MM.1S (cell line): ENCODE measurements around the gene FAIM2.

Experiments
- DNase-seq: peaks from one replicate; pipeline ENCODE4 v3.0.0-alpha.2; 2015
- H2AFZ ChIP-seq: fragments of 300-600 bp; sonication (generic); 2 replicates; pipeline ENCODE4 v1.6.0; 2016; ENCODE audit warnings: antibody characterized with exemption, low read length
- H3F3A ChIP-seq: fragments of 300-600 bp; sonication (generic); 2 replicates; pipeline ENCODE4 v1.6.1; 2016; ENCODE audit warnings: mild to moderate bottlenecking, antibody characterized with exemption, low read length, moderate library complexity, mixed read lengths; ENCODE audit not compliant: insufficient read depth
- H3K27ac ChIP-seq: fragments of 300-600 bp; sonication (generic); 2 replicates; pipeline ENCODE4 v1.5.1; 2016; ENCODE audit warnings: mild to moderate bottlenecking, low read length
- H3K27me3 ChIP-seq: fragments of 300-600 bp; sonication (generic); replicated peaks from 2 replicates; pipeline ENCODE4 v1.6.0; 2016; ENCODE audit warnings: low read length; ENCODE audit not compliant: insufficient read depth
- H3K36me3 ChIP-seq: fragments of 300-600 bp; sonication (generic); replicated peaks from 2 replicates; pipeline ENCODE4 v1.6.1; 2016; ENCODE audit warnings: mild to moderate bottlenecking, low read length, mixed read lengths; ENCODE audit not compliant: insufficient read depth
- H3K4me1 ChIP-seq: fragments of 300-600 bp; sonication (generic); 2 replicates; pipeline ENCODE4 v1.6.1; 2016; ENCODE audit warnings: low read length, mixed read lengths
- H3K4me2 ChIP-seq: fragments of 300-600 bp; sonication (generic); 2 replicates; pipeline ENCODE4 v1.6.0; 2016; ENCODE audit warnings: low read depth, low read length
- H3K4me3 ChIP-seq: fragments of 300-600 bp; sonication (generic); 2 replicates; pipeline ENCODE4 v1.5.1; 2016; ENCODE audit warnings: low read length, mixed read lengths
- H3K79me2 ChIP-seq: fragments of 300-600 bp; sonication (generic); 2 replicates; pipeline ENCODE4 v1.6.1; 2016; ENCODE audit warnings: mixed run types, low read length, mixed read lengths
- H3K9ac ChIP-seq: fragments of 300-600 bp; sonication (generic); 2 replicates; pipeline ENCODE4 v1.6.1; 2016; ENCODE audit warnings: low read length, mixed read lengths
- H3K9me2 ChIP-seq: fragments of 300-600 bp; sonication (generic); replicated peaks from 2 replicates; pipeline ENCODE4 v1.6.1; 2016; ENCODE audit warnings: mild to moderate bottlenecking, low read length, mixed read lengths; ENCODE audit not compliant: insufficient read depth
- H3K9me3 ChIP-seq: fragments of 300-600 bp; sonication (generic); replicated peaks from 2 replicates; pipeline ENCODE4 v1.6.1; 2016; ENCODE audit warnings: mild to moderate bottlenecking, low read length, mixed read lengths; ENCODE audit not compliant: insufficient read depth
- H4K20me1 ChIP-seq: fragments of 300-600 bp; sonication (generic); 2 replicates; pipeline ENCODE4 v1.6.1; 2016; ENCODE audit warnings: mild to moderate bottlenecking, low read length, moderate library complexity, mixed read lengths; ENCODE audit not compliant: insufficient read depth
- CTCF ChIP-seq: fragments of 300-600 bp; sonication (generic); IDR thresholded peaks from 2 replicates; pipeline ENCODE4 v1.5.1; 2016; ENCODE audit warnings: antibody characterized with exemption, low read length, mixed read lengths
- EZH2 ChIP-seq: fragments of 300-600 bp; sonication (generic); optimal IDR thresholded peaks from 2 replicates; pipeline ENCODE3; 2017; ENCODE audit warnings: low read depth, mild to moderate bottlenecking, antibody characterized with exemption, low read length, mixed read lengths
- EZH2phosphoT487 ChIP-seq: fragments of 300-600 bp; sonication (generic); IDR thresholded peaks from 2 replicates; pipeline ENCODE4 v1.6.1; 2018; ENCODE audit warnings: antibody characterized with exemption, low read length

The FAIM2 gene

DNA sequence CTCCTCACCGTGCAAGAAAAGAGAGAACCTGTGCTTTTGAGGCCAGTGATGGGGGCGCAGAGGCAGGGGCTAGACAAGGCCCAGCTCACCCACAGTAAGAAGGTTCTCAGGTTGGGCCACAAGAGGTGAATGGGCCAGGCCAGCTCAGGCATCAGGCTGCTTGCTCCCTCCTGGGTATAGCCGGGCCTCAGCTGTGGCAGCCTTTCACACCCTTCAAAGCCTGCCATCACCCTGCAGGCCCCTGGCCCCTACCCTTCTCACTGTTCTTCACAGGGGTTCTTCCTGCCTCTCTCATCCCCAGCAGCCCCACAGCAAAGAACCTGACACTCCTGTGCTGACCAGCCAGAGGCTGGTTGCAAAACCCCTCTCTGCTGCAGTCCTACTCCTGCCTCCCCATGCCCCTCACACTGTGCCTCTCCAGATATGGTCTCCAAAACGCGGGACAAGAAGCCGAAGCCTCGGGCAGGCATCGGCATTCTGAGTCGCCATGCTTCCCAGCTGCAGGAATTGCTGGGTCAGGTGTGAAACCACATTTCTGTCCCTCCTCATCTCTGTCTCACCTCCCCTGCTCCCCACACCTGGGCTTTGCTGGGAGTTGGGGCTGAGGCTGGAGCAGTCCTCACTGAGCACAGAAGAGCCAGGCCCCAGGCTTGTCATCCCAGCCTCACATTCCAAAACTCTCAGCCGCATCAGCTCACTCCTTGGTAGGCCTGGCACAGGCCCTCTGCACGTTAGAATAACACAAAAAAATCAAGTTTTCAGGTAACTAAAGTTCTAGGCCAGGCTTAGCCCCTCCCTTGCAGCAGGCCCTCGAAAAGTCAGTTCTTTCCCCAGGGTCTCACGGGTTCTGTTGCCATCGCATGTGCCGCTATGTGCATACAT is 6.9 kb upstream of the FAIM2 start:
- no peak overlapping the region for H3K9ac ChIP-seq
- H3F3A ChIP-seq: no peaks in the 10 kb centered on the region
- no peaks in the 10 kb centered on the region for H4K20me1 ChIP-seq
- H2AFZ ChIP-seq: no peak overlapping the region
- no peaks in the 10 kb centered on the region for H3K4me1 ChIP-seq
- H3K27me3 ChIP-seq: no peaks in the 10 kb centered on the region
- no peaks in the 10 kb centered on the region for H3K9me2 ChIP-seq
- no peak overlapping the region for H3K4me2 ChIP-seq
- no peaks in the 10 kb centered on the region for H3K9me3 ChIP-seq
- TF ChIP-seq CTCF (no peak), EZH2 (no peak), EZH2phosphoT487 (no peak)
- no peaks in the 10 kb centered on the region for H3K36me3 ChIP-seq
- H3K4me3 ChIP-seq: no peak overlapping the region
- no peak overlapping the region for H3K27ac ChIP-seq
- no peaks in the 10 kb centered on the region for H3K79me2 ChIP-seq
- no peak for DNase-seq

DNA sequence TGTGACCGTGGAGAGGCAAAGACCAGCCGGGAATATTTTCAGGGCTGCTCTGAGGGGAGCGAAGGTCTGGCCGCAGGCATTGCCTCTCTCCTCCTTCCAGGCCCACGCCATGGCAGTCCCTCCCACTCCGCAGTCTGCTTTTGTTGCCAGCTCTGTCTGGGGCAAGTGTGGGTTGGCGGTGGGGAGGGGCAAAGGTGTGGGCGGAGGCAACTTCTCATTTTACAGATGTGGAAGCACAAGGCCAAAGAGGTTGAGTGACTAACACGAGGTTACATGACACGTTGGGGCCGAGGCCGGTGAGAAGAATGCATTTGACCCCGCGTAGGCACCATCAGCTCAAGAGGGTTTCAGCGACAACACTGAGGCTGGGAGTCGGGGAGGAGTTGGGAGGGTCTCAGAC is 6.1 kb upstream of the FAIM2 start:
- Histone ChIP-seq H3K27ac (no peak overlapping the region), H2AFZ (no peak overlapping the region), H3K4me2 (no peak overlapping the region), H3K9me3 (no peaks in the 10 kb centered on the region), H3K4me3 (no peak overlapping the region), H3F3A (no peaks in the 10 kb centered on the region), H3K9ac (no peak overlapping the region), H4K20me1 (no peaks in the 10 kb centered on the region), H3K27me3 (no peaks in the 10 kb centered on the region), H3K4me1 (no peaks in the 10 kb centered on the region), H3K36me3 (no peaks in the 10 kb centered on the region), H3K79me2 (no peaks in the 10 kb centered on the region), H3K9me2 (no peaks in the 10 kb centered on the region)
- TF ChIP-seq EZH2phosphoT487 (no peak), CTCF (no peak), EZH2 (no peak)
- no peak for DNase-seq

DNA sequence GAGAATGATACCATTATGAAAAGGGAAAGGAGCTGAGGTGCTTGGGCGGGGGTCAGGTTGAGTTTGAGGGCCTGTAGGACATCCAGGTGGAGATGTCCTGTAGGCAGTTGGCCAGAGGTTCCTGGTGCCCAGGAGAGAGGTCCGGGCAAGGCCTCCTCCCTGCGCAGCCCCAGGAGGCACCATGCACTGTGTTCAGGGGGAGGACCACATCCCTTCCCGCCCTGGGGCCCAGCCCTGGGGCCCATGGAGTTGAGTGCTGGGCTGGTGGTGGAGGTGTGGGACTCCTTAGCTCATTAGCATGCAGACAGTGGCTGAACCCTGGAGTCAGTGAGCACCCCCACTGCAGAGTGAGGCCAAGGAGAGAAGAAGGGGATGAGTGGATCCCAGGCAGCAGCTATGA is 5.7 kb upstream of the FAIM2 start:
- Histone ChIP-seq H3K4me2 (no peak overlapping the region), H3K36me3 (no peaks in the 10 kb centered on the region), H3K4me1 (no peaks in the 10 kb centered on the region), H4K20me1 (no peaks in the 10 kb centered on the region), H3K27me3 (peaks cover 3% of the 10 kb centered on the region; the same call in 1 of the 2 replicates), H3K9me3 (no peaks in the 10 kb centered on the region), H3F3A (no peaks in the 10 kb centered on the region), H3K27ac (no peak overlapping the region), H3K4me3 (no peak overlapping the region), H2AFZ (no peak overlapping the region), H3K9ac (no peak overlapping the region), H3K79me2 (no peaks in the 10 kb centered on the region), H3K9me2 (no peaks in the 10 kb centered on the region)
- DNase-seq: no peak
- TF ChIP-seq EZH2phosphoT487 (no peak), EZH2 (no peak), CTCF (no peak)
